IPS-18a (cell line): ENCODE results near the gene BTBD2.

Source experiments
- H3K27ac ChIP-seq: one replicate; pipeline ENCODE4 v1.5.1; 2013; ENCODE audit warnings: low read length
- H3K27me3 ChIP-seq: one replicate; pipeline ENCODE4 v1.6.1; 2013; ENCODE audit warnings: mild to moderate bottlenecking, low read length; ENCODE audit not compliant: control insufficient read depth, insufficient read depth
- H3K36me3 ChIP-seq: one replicate; pipeline ENCODE4 v1.6.1; 2013; ENCODE audit warnings: low read depth, low read length; ENCODE audit not compliant: control insufficient read depth
- H3K4me1 ChIP-seq: one replicate; pipeline ENCODE4 v1.6.1; 2013; ENCODE audit warnings: low read depth, low read length; ENCODE audit not compliant: control insufficient read depth
- H3K4me3 ChIP-seq: one replicate; pipeline ENCODE4 v1.5.1; 2013; ENCODE audit warnings: low read length
- H3K9ac ChIP-seq: one replicate; pipeline ENCODE4 v1.6.1; 2013; ENCODE audit warnings: mild to moderate bottlenecking, low read length, moderate library complexity
- H3K9me3 ChIP-seq: one replicate; pipeline ENCODE4 v1.6.1; 2013; ENCODE audit warnings: low read depth, low read length; ENCODE audit not compliant: control insufficient read depth

The BTBD2 gene

DNA sequence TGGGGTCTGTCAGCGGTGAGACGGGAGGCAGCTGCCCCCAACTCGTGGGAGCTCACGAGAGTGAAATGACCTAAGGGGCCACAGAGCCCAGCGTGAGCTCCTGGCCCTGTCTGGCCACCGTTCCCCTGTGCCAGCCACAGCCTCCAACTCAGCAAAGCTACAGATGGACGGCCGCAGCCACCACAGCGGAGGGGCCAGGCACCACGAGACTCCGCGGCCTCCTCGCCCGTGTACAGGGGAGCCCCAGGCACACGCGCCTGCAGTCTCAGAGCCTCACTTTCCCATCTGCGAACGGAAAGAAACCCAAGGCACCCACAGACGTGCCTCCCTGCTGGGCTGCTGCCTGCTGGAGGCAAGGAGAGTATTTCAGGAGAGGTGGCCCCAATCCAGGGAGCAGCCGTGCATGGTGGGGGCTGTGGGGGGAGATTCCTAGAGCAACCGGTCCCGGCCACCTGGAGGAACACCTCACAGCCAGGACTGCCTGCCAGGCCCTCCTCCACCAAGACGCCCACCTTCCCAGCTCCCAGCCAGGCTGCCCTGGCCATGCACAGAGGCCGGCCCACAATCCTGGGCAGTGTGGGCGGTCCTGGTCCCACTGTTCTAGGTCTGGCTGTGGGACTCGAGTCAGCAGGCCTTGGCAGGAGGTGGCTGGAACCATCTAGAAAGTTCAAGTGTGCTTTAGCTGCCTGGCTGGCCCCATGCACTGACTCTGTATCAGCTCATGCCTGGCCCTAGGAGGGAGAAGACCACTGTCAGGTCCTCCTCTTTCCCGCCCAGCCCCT lies 33.6 kb upstream of the BTBD2 start:
- H3K36me3 ChIP-seq = peaks cover 15% of the 10 kb centered on the region
- H3K9me3 ChIP-seq = no peaks in the 10 kb centered on the region
- H3K9ac ChIP-seq = no peak overlapping the region
- H3K27ac ChIP-seq = no peak overlapping the region
- no peaks in the 10 kb centered on the region for H3K4me1 ChIP-seq
- peak overlapping the region; percentile 73 for H3K4me3 ChIP-seq
- no peaks in the 10 kb centered on the region for H3K27me3 ChIP-seq

DNA sequence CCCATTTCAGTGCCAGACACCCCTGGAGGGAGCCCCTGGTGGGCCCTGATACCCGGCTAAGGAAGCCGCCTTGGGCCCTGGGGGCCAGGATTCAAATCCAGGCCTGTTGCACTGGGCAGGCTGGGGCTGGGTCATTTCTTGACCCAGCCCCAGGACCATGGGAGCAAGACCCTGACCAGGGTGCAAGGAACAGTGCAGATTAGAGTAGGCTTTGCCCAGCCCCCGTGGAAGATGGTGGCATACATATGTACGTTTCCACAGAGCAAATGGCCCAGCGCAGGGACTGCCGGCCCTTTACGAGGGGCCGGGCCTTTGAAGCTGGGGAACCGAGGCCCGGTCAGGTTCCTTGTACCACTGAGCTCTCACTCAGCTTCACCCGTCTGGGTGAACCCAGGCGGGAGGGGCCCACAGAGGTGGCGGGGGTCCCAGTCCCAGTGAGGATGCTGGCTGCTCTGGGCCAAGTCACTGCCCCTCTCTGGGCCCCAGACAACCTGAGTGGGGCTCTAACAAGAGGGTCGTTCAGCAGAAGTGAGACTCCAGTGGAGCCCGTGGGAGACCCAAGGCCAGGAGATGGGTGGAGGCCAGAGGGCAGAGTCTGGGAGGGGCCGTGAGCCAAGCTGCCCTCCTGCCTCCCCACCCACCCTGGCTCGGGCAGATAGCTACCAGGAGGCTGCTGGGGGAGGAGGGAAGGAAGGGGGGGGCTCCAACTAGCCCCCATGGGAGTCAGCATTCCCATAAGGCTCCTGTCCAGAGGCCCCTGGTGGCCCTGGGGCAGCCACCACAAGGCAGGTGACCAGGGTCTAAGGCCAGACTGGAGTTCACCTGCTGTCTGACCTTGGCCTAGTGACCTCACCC lies 32.8 kb upstream of the BTBD2 start:
- Histone ChIP-seq H3K4me3 (no peak overlapping the region), H3K27me3 (no peaks in the 10 kb centered on the region), H3K9ac (no peak overlapping the region), H3K9me3 (no peaks in the 10 kb centered on the region), H3K27ac (no peak overlapping the region), H3K36me3 (peaks cover 15% of the 10 kb centered on the region), H3K4me1 (no peaks in the 10 kb centered on the region)

DNA sequence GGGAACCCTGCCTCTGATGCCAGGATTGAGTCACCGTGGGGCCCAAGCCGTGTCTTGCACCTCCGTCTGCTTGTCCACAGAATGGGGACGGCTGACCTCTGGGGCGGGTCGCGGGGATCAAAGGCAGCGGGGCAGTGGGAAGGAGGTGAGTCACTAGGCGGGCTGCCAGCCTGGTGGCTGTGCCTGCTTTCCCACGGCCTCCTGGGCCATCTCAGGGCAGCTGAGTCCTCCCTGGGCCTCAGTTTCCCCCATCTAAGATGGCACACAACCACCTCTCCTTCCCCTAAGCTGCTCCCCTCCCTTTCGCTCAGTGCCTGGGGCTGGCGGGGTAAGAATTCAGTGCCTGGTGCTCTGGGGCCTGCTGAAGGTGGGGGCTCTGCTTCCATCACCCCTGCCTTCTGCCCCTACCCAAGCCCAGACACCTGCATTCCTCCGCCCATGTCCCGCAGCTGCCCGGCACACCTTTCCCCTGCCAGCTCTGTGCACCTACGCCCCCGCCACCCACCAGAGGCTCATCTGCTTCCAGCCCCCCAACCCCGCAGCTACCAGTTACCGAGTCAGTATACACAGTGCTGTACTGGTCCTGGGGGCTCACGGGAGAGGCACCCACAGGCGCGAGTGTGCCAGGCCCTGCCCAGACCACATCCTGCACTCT lies 32.1 kb upstream of the BTBD2 start:
- Histone ChIP-seq H3K4me1 (peaks cover 2% of the 10 kb centered on the region), H3K4me3 (no peak overlapping the region), H3K9me3 (no peaks in the 10 kb centered on the region), H3K27me3 (no peaks in the 10 kb centered on the region), H3K27ac (no peak overlapping the region), H3K36me3 (peaks cover 15% of the 10 kb centered on the region), H3K9ac (no peak overlapping the region)

DNA sequence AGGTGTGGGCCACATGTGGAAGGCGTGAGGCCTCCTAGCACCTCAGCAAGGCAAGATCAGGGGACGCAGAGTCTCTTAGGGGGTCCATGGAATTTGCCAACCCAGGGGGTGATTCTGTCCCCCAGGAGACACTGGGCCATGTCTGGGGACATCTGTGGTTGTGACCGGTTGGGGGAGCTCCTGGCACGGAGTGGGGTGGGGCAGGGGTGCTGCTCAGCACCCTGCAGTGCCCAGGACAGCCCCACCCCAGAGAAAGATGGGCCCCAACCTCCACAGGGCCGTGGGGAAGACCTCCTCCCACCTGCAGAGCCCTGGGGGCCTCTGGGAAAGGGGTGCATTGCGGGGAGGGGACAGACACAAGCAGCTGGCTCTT lies 31.5 kb upstream of the BTBD2 start:
- Histone ChIP-seq H3K9me3 (no peaks in the 10 kb centered on the region), H3K9ac (no peak overlapping the region), H3K27ac (no peak overlapping the region), H3K4me1 (peaks cover 5% of the 10 kb centered on the region), H3K27me3 (no peaks in the 10 kb centered on the region), H3K36me3 (peaks cover 15% of the 10 kb centered on the region), H3K4me3 (no peak overlapping the region)

DNA sequence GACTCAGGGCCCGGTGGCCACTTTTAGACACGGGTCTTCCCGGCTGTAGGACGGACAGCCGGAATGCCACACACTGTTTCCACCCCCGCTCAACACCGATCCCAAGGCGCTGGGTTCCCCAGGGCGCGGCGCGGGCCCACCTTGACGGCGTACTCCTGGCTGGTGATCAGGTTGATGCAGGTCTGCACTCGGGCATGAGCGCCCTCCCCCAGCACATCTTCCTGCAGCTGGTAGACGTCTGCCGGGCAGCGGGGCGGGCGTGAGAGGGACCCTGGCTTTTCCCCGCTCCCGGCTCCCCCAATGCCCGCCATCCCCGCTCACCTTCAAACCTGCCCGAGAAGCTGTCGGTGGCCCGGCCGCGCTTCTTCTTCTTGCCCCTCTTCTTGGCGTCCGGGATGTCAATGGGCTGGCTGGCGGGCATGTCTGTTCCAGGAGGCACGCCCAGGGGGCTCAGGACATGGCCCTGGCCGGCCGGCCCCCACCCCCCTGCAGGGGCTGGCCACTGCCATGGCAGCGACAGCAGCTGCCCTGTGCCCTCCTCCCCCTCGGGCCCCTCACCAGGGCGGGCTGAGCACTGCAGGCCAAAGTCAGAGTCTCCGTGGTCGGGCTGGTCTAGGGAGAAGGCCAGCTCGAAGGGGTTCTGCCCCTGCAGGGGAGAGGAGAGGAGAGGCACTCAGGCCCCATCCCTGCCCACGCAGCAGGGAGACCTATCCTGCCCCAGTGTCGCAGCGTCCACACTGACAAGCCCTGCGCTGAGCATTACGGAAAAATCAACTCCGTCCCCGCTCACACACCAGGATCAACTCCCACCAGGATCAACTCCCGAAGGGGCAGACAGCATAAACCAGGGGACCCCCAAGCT lies 30.8 kb upstream of the BTBD2 start:
- Histone ChIP-seq H3K36me3 (peaks cover 15% of the 10 kb centered on the region), H3K4me1 (peaks cover 8% of the 10 kb centered on the region)

DNA sequence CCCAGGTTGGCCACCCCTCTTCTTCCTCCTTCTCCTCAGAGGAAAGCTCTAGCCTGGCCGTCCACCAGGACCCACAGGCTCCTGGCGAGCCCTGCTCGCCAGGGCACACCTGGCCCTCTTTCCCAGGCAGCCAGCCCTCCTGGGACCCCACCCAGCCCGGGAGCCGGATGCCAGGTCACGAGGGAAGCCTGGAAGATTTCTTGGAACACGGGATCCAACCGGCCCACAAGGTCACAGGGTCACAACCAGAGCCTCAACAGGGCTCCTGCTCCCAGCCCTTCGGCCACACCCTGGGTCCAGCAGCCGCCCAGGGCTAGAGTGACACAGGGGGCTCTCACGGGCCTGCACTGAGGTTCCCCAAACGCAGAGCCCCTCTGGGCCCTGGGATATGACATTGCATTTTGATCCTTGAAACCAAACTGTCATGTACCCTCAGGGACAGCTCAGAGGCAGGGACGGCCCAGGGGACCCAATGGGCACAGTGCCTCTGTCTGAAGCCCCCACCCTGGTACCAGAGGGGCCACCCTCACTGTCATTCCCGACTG lies 30.1 kb upstream of the BTBD2 start:
- no peak overlapping the region for H3K9ac ChIP-seq
- H3K9me3 ChIP-seq = no peaks in the 10 kb centered on the region
- H3K4me1 ChIP-seq = peaks cover 8% of the 10 kb centered on the region
- H3K36me3 ChIP-seq = peaks cover 18% of the 10 kb centered on the region
- H3K27ac ChIP-seq = no peak overlapping the region
- H3K27me3 ChIP-seq = no peaks in the 10 kb centered on the region
- no peak overlapping the region for H3K4me3 ChIP-seq

More for the DNA sequence above, 30.8 kb upstream of the BTBD2 start:
- no peaks in the 10 kb centered on the region for H3K27me3 ChIP-seq
- H3K27ac ChIP-seq = no peak overlapping the region
- no peaks in the 10 kb centered on the region for H3K9me3 ChIP-seq
- H3K9ac ChIP-seq = no peak overlapping the region
- H3K4me3 ChIP-seq = no peak overlapping the region

DNA sequence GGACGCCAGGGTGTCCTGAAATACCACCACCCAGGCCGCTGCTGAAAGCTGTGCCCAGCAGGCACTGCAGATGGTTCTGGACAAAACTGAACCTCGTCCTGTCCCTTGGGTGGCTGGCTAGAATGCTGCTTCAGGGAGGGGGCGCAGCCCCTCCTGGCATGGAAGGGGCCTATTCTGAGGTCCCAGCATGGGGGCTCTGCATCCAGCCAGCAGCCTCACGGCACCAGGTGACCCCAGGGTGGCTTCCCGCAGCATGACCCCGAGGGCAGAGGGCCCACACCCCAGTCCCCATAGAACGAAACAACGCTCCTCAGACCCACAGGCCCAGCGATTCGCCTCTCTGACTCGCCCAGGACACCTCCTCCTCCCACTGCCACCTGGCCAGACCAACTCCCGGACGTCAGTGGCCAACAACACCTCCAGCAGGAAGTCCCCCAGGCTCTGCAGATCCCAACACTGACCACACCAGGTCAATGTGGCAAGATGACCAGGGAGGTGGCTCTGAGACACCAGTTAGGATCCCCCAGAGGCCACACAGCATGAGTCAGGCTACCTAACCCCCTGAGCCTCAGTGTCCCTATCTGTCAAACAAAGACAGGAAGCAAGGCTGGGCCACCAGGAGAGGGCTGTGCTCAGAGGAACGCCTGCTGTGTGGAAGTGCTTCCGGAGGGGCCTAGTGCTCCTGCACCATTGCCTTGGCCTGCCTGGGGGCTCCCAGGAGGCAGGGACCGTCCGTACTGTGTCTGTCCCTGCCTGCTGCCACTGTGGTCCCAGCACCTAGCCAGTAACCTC lies 29.4 kb upstream of the BTBD2 start:
- H3K27ac ChIP-seq = no peak overlapping the region
- no peak overlapping the region for H3K4me3 ChIP-seq
- H3K9ac ChIP-seq = no peak overlapping the region
- H3K27me3 ChIP-seq = no peaks in the 10 kb centered on the region
- peaks cover 25% of the 10 kb centered on the region for H3K36me3 ChIP-seq
- no peaks in the 10 kb centered on the region for H3K9me3 ChIP-seq
- peaks cover 8% of the 10 kb centered on the region for H3K4me1 ChIP-seq

DNA sequence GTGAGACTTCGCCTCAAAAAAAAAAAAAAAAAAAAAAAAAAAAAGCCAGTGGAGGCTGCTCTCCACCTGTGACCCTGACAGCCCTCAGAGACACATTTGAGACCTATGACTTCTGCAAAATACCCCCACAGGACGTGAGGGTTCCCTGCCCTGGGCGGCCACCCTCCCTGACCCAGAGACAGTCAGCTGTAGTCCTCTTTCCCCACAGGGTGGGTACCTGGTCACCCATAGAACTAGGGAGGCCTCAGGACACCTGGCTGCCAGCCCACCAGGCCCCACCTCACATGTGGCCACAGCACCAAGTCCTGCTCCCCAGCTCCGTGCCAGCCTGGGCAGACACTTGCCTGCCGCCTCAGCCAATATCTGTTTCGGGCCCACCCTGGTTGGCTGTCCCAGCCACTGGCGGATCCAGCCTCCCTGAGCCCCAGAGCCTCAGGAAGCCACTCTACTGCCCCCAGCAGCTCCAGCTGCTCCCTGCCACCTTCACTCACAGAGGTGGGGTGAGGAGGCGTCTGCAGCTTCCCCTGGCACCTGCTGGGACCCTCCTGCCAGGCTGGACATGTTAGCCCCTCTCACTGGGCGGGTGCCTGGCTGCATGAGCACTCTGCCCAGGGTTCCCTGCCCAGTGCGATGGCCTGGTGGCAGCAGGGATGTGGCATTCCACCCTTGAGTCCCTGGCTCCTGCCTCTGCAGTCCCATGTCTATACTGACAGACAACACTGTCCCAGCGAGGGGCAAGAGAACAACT lies 28.6 kb upstream of the BTBD2 start:
- no peak overlapping the region for H3K9ac ChIP-seq
- H3K27me3 ChIP-seq = no peaks in the 10 kb centered on the region
- peaks cover 8% of the 10 kb centered on the region for H3K4me1 ChIP-seq
- no peaks in the 10 kb centered on the region for H3K9me3 ChIP-seq
- no peak overlapping the region for H3K4me3 ChIP-seq
- peaks cover 33% of the 10 kb centered on the region for H3K36me3 ChIP-seq
- H3K27ac ChIP-seq = no peak overlapping the region

DNA sequence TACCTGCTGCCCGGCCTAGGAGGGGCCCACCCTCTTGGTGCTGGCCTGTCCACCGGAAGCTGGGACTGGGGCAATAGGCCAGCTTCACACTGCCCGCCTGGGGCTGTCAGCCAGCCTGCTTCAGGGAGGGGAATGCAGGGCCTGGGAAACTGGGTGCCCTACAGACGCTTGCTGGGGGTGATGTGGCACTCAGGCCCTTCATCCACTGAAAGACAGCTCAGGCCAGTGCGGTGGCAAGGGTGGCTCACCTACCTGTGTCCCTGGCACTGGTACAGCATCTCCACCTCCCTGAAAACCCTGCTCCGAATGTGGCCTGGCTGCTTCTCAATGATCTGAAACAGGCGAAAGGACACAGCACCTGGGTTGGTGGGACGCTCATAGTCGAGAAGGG lies 27.7 kb upstream of the BTBD2 start:
- H3K27ac ChIP-seq = no peak overlapping the region
- no peaks in the 10 kb centered on the region for H3K27me3 ChIP-seq
- H3K4me1 ChIP-seq = peaks cover 8% of the 10 kb centered on the region
- H3K36me3 ChIP-seq = peaks cover 33% of the 10 kb centered on the region
- no peak overlapping the region for H3K9ac ChIP-seq
- no peaks in the 10 kb centered on the region for H3K9me3 ChIP-seq
- H3K4me3 ChIP-seq = no peak overlapping the region
